H1 (cell line): ENCODE measurements around the gene GIMAP4. TPM values are rescaled to one million over a fixed set of nuclear protein-coding genes. Genes with fewer than 3 reads are reported as not detected.

Source experiments
- CTCF ChIA-PET: fragments of 300-600 bp; sonication (Branson Sonifier 250); formaldehyde crosslinking; loops from one replicate; lab custom pipeline; 2021; ENCODE audit not compliant: partially characterized antibody; lab: Charles Lee
- POLR2A ChIA-PET: fragments of 300-600 bp; sonication (Branson Sonifier 250); formaldehyde crosslinking; loops from one replicate; lab custom pipeline; 2021; ENCODE audit warnings: inconsistent platforms; ENCODE audit not compliant: partially characterized antibody; lab: Charles Lee
- DNase-seq, 2 experiments: peaks; one replicate each; pipeline versions ENCODE4 v3.0.0 to v3.0.0-alpha.2; 2010 to 2022; ENCODE audit warnings: low spot score in 2 of 2, low read depth in 1 of 2, mixed read lengths in 1 of 2
- FAIRE-seq: peaks from 2 replicates; lab custom pipeline; 2011; peaks lifted over from hg19 to GRCh38; lab: Jason Lieb, UNC
- H2AFZ ChIP-seq: 2 replicates; pipeline ENCODE4 v1.8.1; 2012; ENCODE audit warnings: low read length, inconsistent platforms
- H2AK5ac ChIP-seq: 2 replicates; pipeline ENCODE4 v1.6.1; 2013; ENCODE audit warnings: low read depth, low read length
- H2BK120ac ChIP-seq: replicated peaks from 2 replicates; pipeline ENCODE3; 2013; ENCODE audit warnings: low read depth, low read length, inconsistent platforms
- H2BK12ac ChIP-seq: 2 replicates; pipeline ENCODE4 v1.6.1; 2013; ENCODE audit warnings: low read depth, low read length
- H2BK15ac ChIP-seq: 2 replicates; pipeline ENCODE4 v1.6.1; 2013; ENCODE audit warnings: low read length
- H2BK20ac ChIP-seq: 2 replicates; pipeline ENCODE4 v1.6.1; 2013; ENCODE audit warnings: low read length
- H2BK5ac ChIP-seq: 2 replicates; pipeline ENCODE4 v1.6.1; 2013; ENCODE audit warnings: low read depth, low read length
- H3K14ac ChIP-seq: 2 replicates; pipeline ENCODE4 v1.6.1; 2013; ENCODE audit warnings: inconsistent platforms; ENCODE audit not compliant: insufficient read length
- H3K18ac ChIP-seq: 2 replicates; pipeline ENCODE4 v1.6.1; 2013; ENCODE audit warnings: low read length; ENCODE audit errors: extremely low read depth
- H3K23ac ChIP-seq: 2 replicates; pipeline ENCODE4 v1.6.1; 2013; ENCODE audit warnings: inconsistent platforms; ENCODE audit not compliant: insufficient read length
- H3K23me2 ChIP-seq: 2 replicates; pipeline ENCODE4 v1.6.1; 2013; ENCODE audit warnings: low read depth, low read length
- H3K27ac ChIP-seq: 2 replicates; pipeline ENCODE4 v1.6.1; 2011; ENCODE audit warnings: low read depth, low read length, inconsistent platforms
- H3K27me3 ChIP-seq, 4 experiments: replicated peaks in 1 of 4; 1 replicate in 1 of 4; 2 replicates in 3 of 4; pipeline versions ENCODE4 v1.6.1 to v1.8.1; 2011 to 2013; ENCODE audit warnings: low read length in 3 of 4, mild to moderate bottlenecking in 3 of 4, inconsistent platforms in 2 of 4, mixed read lengths in 2 of 4, moderate library complexity in 1 of 4; ENCODE audit not compliant: control insufficient read depth in 3 of 4, insufficient read depth in 3 of 4; ENCODE audit errors: extremely low read depth in 1 of 4
- H3K36me3 ChIP-seq, 4 experiments: 2 replicates each; pipeline versions ENCODE4 v1.6.1 to v1.8.1; 2011 to 2013; ENCODE audit warnings: mild to moderate bottlenecking in 4 of 4, low read length in 3 of 4, moderate library complexity in 2 of 4, control low read depth in 1 of 4, inconsistent platforms in 1 of 4; ENCODE audit not compliant: insufficient read depth in 4 of 4, control insufficient read depth in 2 of 4
- H3K4ac ChIP-seq: replicated peaks from 2 replicates; pipeline ENCODE3; 2013; ENCODE audit warnings: low read length, low read depth, mixed read lengths, inconsistent platforms; ENCODE audit not compliant: insufficient read length
- H3K4me1 ChIP-seq, 4 experiments: replicated peaks in 1 of 4; 1 replicate in 1 of 4; 2 replicates in 3 of 4; pipeline versions ENCODE4 v1.6.1 to v1.8.1; 2011 to 2013; ENCODE audit warnings: low read length in 3 of 4, inconsistent platforms in 2 of 4, mixed read lengths in 1 of 4; ENCODE audit not compliant: insufficient read depth in 4 of 4, control insufficient read depth in 3 of 4
- H3K4me2 ChIP-seq, 2 experiments: 2 replicates each; pipeline versions ENCODE4 v1.6.1 to v1.8.1; 2011 to 2013; ENCODE audit warnings: low read depth in 2 of 2, low read length in 2 of 2, control low read depth in 1 of 2, inconsistent platforms in 1 of 2, mild to moderate bottlenecking in 1 of 2; ENCODE audit not compliant: insufficient read depth in 1 of 2
- H3K4me3 ChIP-seq, 4 experiments: fragments of 200-600, 300-600 bp in 1 of 4; sonication (generic), shearing (Covaris generic), sonication (Bioruptor Twin) in 1 of 4; 2 replicates each; pipeline versions ENCODE4 v1.5.1 to v1.8.1; 2011 to 2016; ENCODE audit warnings: low read length in 4 of 4, low read depth in 3 of 4, control low read depth in 2 of 4, inconsistent platforms in 2 of 4, mild to moderate bottlenecking in 2 of 4, mixed read lengths in 1 of 4, moderate library complexity in 1 of 4; ENCODE audit not compliant: insufficient read depth in 2 of 4; ENCODE audit errors: extremely low read depth in 1 of 4
- H3K56ac ChIP-seq: replicated peaks from 2 replicates; pipeline ENCODE3; 2013; ENCODE audit warnings: low read depth, mild to moderate bottlenecking, mixed read lengths, low read length, inconsistent platforms; ENCODE audit not compliant: insufficient read length
- H3K79me1 ChIP-seq: 2 replicates; pipeline ENCODE4 v1.6.1; 2013; ENCODE audit warnings: low read depth, low read length, control low read depth
- H3K79me2 ChIP-seq, 2 experiments: 2 replicates each; pipeline versions ENCODE4 v1.6.1 to v1.8.1; 2012 to 2013; ENCODE audit warnings: low read length in 2 of 2, mild to moderate bottlenecking in 2 of 2, inconsistent platforms in 1 of 2; ENCODE audit not compliant: insufficient read depth in 2 of 2, control insufficient read depth in 1 of 2
- H3K9ac ChIP-seq, 4 experiments: replicated peaks in 1 of 4; 1 replicate in 1 of 4; 2 replicates in 3 of 4; pipeline versions ENCODE4 v1.6.1 to v1.8.1; 2011 to 2013; ENCODE audit warnings: low read depth in 3 of 4, low read length in 3 of 4, control low read depth in 2 of 4, mild to moderate bottlenecking in 2 of 4, moderate library complexity in 2 of 4, inconsistent platforms in 1 of 4; ENCODE audit errors: extremely low read depth in 1 of 4
- H3K9me3 ChIP-seq, 2 experiments: 2 replicates each; pipeline versions ENCODE4 v1.6.1 to v1.8.1; 2012 to 2013; ENCODE audit warnings: mild to moderate bottlenecking in 2 of 2, moderate library complexity in 2 of 2, control low read depth in 1 of 2, inconsistent platforms in 1 of 2, low read depth in 1 of 2, low read length in 1 of 2, mixed read lengths in 1 of 2; ENCODE audit not compliant: insufficient read depth in 2 of 2
- H4K20me1 ChIP-seq, 2 experiments: replicated peaks in 1 of 2; 2 replicates each; pipeline versions ENCODE3 to v1.8.1; 2011 to 2013; ENCODE audit warnings: inconsistent platforms in 2 of 2, low read length in 2 of 2, mild to moderate bottlenecking in 1 of 2; ENCODE audit not compliant: insufficient read depth in 2 of 2, control insufficient read depth in 1 of 2
- H4K5ac ChIP-seq: 2 replicates; pipeline ENCODE4 v1.6.1; 2013; ENCODE audit warnings: low read length, low read depth, mixed read lengths, inconsistent platforms; ENCODE audit not compliant: insufficient read length
- H4K8ac ChIP-seq: 2 replicates; pipeline ENCODE4 v1.8.0; 2013; ENCODE audit warnings: mild to moderate bottlenecking, moderate library complexity, low read length, inconsistent platforms; ENCODE audit not compliant: insufficient read depth; ENCODE audit errors: extremely low read depth
- H4K91ac ChIP-seq: replicated peaks from 2 replicates; pipeline ENCODE3; 2013; ENCODE audit warnings: low read length, mixed read lengths, inconsistent platforms; ENCODE audit not compliant: insufficient read length
- ASH2L ChIP-seq: fragments of 200-600, 300-600 bp; sonication (generic); IDR thresholded peaks from one replicate; pipeline ENCODE4 v1.7.1; 2017; ENCODE audit warnings: low read length
- BCL11A ChIP-seq, 2 experiments: IDR thresholded peaks; one replicate each; pipeline ENCODE4 v1.6.1; 2011; ENCODE audit warnings: low read depth in 2 of 2, low read length in 2 of 2, mild to moderate bottlenecking in 2 of 2
- CREB1 ChIP-seq: IDR thresholded peaks from 2 replicates; pipeline ENCODE4 v1.6.1; 2012; ENCODE audit warnings: inconsistent platforms
- CTBP2 ChIP-seq: IDR thresholded peaks from 2 replicates; pipeline ENCODE4 v1.7.0; 2011; ENCODE audit warnings: borderline replicate concordance, mild to moderate bottlenecking, moderate library complexity, mixed read lengths, low read length; ENCODE audit not compliant: insufficient read depth, insufficient read length
- HDAC2 ChIP-seq, 2 experiments: fragments of 300-600 bp in 1 of 2; sonication (generic) in 1 of 2; IDR thresholded peaks; 2 replicates each; pipeline ENCODE4 v1.6.1; 2011 to 2012; ENCODE audit warnings: low read depth in 2 of 2, low read length in 2 of 2, mild to moderate bottlenecking in 2 of 2, moderate library complexity in 2 of 2, borderline replicate concordance in 1 of 2, inconsistent platforms in 1 of 2
- KDM5A ChIP-seq: fragments of 200-600 bp; IDR thresholded peaks from 2 replicates; pipeline ENCODE4 v1.7.1; 2012; ENCODE audit warnings: mild to moderate bottlenecking, low read length, inconsistent platforms, mixed read lengths
- MAX ChIP-seq: IDR thresholded peaks from 2 replicates; pipeline ENCODE4 v1.6.1; 2012; ENCODE audit warnings: inconsistent platforms
- POLR2A ChIP-seq, 2 experiments: IDR thresholded peaks; 1 replicate in 1 of 2; 2 replicates in 1 of 2; pipeline ENCODE4 v1.6.1; 2011; ENCODE audit warnings: low read depth in 2 of 2, low read length in 2 of 2, mild to moderate bottlenecking in 2 of 2; ENCODE audit errors: control extremely low read depth in 1 of 2
- POU5F1 ChIP-seq: IDR thresholded peaks from 2 replicates; pipeline ENCODE4 v1.6.1; 2011; ENCODE audit warnings: low read depth, mild to moderate bottlenecking, low read length, moderate library complexity
- SP2 ChIP-seq: IDR thresholded peaks from 2 replicates; pipeline ENCODE4 v1.6.1; 2012; ENCODE audit warnings: mild to moderate bottlenecking, low read length, inconsistent platforms
- TBP ChIP-seq: IDR thresholded peaks from 2 replicates; pipeline ENCODE4 v1.6.1; 2011; ENCODE audit warnings: low read depth, low read length, improper control_type of control experiment
- TCF12 ChIP-seq: IDR thresholded peaks from 2 replicates; pipeline ENCODE4 v1.6.1; 2011; ENCODE audit warnings: low read depth, mild to moderate bottlenecking, low read length
- TEAD4 ChIP-seq: IDR thresholded peaks from 2 replicates; pipeline ENCODE4 v1.6.1; 2012; ENCODE audit warnings: low read depth, low read length, inconsistent platforms, mixed read lengths
- YY1 ChIP-seq: IDR thresholded peaks from 2 replicates; pipeline ENCODE4 v1.6.1; 2011; ENCODE audit warnings: low read depth, mild to moderate bottlenecking, low read length
- WGBS, 2 experiments: shearing (Covaris generic) in 1 of 2; methylation state at CpG; one replicate each; pipeline versions ENCODE4 v1.1.6 to v1.1.7; 2013 to 2015; ENCODE audit warnings: low lambda C conversion rate in 2 of 2, mixed read lengths in 2 of 2, inconsistent platforms in 1 of 2, low coverage in 1 of 2, missing lambda C conversion rate in 1 of 2; ENCODE audit not compliant: insufficient replicate concordance in 2 of 2, insufficient coverage in 1 of 2, insufficient read length in 1 of 2; ENCODE audit errors: extremely low coverage in 1 of 2, missing lambda C conversion rate in 1 of 2; 5-methylcytosine and 5-hydroxymethylcytosine counted together
- polyA plus RNA-seq, 7 experiments: library from polyadenylated mRNA; depleted of rRNA in 3 of 7; stranded (reverse) in 5 of 7; unstranded in 2 of 7; fragments of >200 nt in 5 of 7; fragments of 200-250 nt in 2 of 7; gene quantifications; 1 replicate in 5 of 7; 2 replicates in 1 of 7; 4 replicates in 1 of 7; pipeline versions ENCODE4 v1.2.1 to v1.2.3, GENCODE V29; 2011 to 2013; ENCODE audit warnings: missing spikeins in 2 of 7, mixed read lengths in 2 of 7
- total RNA-seq: library from RNA; stranded (reverse); fragmentation: NEBNext Ultra II Directional; extraction: Animal tissue kit (Norgen Biotek cat#: 25700); gene quantifications from 2 replicates; pipeline ENCODE4 v1.2.1, GENCODE V29; 2021

GIMAP4 gene
- total and polyA plus RNA-seq, 2 of the 8 experiments (the other 6 are each of a cell fraction or from before 2014, with no cell fraction given): 0.20 to 0.22 TPM

DNA sequence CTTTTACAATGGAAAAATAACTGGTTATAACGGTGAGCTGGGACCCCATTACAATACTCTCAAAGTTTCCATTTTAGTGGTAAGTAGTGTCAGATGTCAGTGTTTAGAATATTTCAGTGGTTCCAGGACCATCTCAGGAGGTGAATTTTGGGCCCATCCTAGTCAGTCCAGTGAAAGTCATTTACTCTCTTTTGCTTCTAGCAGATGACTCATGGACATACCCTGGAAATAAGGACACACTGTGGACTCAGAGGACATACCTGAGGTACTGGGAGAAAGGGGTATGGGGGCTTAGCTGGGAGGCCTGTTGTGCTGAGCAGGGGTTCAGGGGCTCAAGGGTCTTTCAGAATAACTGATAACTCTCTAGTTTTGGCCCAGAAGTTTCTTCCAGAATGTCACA lies 618 bp upstream of the GIMAP4 start:
- Histone ChIP-seq H2BK20ac (peak overlapping the region; percentile 23; the same call in 1 of the 2 replicates), H3K4me1 (peaks cover 2 to 11% (median 7%) of the 10 kb centered on the region in 4 experiments; a peak in 5 of 7 replicates), H3K9ac (no peak overlapping the region), H3K4ac (no peak overlapping the region), H2BK15ac (no peak overlapping the region), H3K9me3 (no peaks in the 10 kb centered on the region), H2AK5ac (no peak overlapping the region), H3K23me2 (no peaks in the 10 kb centered on the region), H4K20me1 (no peaks in the 10 kb centered on the region), H3K23ac (no peak overlapping the region), H3K18ac (no peak overlapping the region), H3K27me3 (no peaks in the 10 kb centered on the region), H3K79me1 (no peaks in the 10 kb centered on the region), H2BK120ac (no peak overlapping the region), H4K91ac (no peak overlapping the region), H4K5ac (no peak overlapping the region), H3K14ac (no peak overlapping the region), H3K4me2 (peak overlapping the region in 1 of 2 experiments; percentile 35; a peak in 1 of 4 replicates), H2BK12ac (no peak overlapping the region), H3K79me2 (no peaks in the 10 kb centered on the region), H3K4me3 (no peak overlapping the region; a peak in 1 of 8 replicates), H2AFZ (no peak overlapping the region), H3K27ac (no peak overlapping the region), H3K36me3 (no peaks in the 10 kb centered on the region), H4K8ac (no peak overlapping the region), H3K56ac (no peak overlapping the region), H2BK5ac (peak overlapping the region; percentile 48; the same call in 1 of the 2 replicates)
- CTCF ChIA-PET: interaction anchor here (0.6 to 1.4 kb wide), 2 partner anchors 107 to 118 kb away, joined by 3 read pairs; no protein-coding TSS in a partner anchor
- TF ChIP-seq POLR2A (IDR thresholded peaks at IDR 0.05; ENCODE audit: control extremely low read depth in 1 of 2, low read depth in 2 of 2, low read length in 2 of 2): no peak
- TF ChIP-seq TCF12: no peak
- no peak for TF ChIP-seq ASH2L
- TF ChIP-seq TEAD4: no peak
- TF ChIP-seq MAX: no peak
- no peak for TF ChIP-seq BCL11A (IDR thresholded peaks at IDR 0.05; ENCODE audit: low read depth in 2 of 2, low read length in 2 of 2)
- no peak for TF ChIP-seq CTBP2
- no peak for TF ChIP-seq TBP
- TF ChIP-seq POU5F1: no peak
- TF ChIP-seq YY1: no peak
- no peak for TF ChIP-seq KDM5A
- TF ChIP-seq SP2: no peak
- no peak for TF ChIP-seq CREB1
- no peak for TF ChIP-seq HDAC2 (IDR thresholded peaks at IDR 0.05; ENCODE audit: borderline replicate concordance in 1 of 2, low read depth in 2 of 2, low read length in 2 of 2)
- POLR2A ChIA-PET: no interaction called here
- no peak for FAIRE-seq
- WGBS, 2 experiments: 94% methylated on average over 1 of the region's 1 CpG; no CpG with 5 or more reads in 1 of the 2 experiments
- DNase-seq: no peak
